NCI-H526 (cell line): Measurements from ENCODE around the gene CORO7.

ENCODE experiments used
- DNase-seq, 2 experiments: peaks; one replicate each; lab custom pipeline; 2025; lab: John Stamatoyannopoulos, UW

CORO7 gene

DNA sequence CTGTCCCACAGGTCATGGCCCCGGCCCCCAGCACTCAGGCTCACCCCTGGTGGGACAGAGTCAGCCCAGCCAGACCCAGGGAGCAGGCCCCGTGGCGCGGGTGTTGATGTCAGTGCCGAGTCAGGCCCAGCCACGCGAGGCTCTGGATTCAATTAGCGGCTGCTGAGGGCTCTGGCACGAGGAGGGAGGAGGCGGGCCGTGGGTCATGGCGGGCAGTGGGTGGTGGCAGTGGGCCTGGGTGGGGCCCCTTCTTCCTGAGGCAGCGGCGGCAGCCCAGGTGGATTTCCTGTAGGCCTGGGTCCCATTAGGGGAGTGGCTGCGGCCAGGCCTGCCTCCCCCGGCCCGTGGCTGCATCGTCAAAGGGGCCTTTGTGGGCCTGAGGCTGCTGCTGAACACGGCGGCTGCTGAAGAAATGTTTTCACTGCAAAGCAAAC, 31.9 kb downstream of the CORO7 start:
- DNase-seq: peak in 1 of 2 experiments; percentile 22

DNA sequence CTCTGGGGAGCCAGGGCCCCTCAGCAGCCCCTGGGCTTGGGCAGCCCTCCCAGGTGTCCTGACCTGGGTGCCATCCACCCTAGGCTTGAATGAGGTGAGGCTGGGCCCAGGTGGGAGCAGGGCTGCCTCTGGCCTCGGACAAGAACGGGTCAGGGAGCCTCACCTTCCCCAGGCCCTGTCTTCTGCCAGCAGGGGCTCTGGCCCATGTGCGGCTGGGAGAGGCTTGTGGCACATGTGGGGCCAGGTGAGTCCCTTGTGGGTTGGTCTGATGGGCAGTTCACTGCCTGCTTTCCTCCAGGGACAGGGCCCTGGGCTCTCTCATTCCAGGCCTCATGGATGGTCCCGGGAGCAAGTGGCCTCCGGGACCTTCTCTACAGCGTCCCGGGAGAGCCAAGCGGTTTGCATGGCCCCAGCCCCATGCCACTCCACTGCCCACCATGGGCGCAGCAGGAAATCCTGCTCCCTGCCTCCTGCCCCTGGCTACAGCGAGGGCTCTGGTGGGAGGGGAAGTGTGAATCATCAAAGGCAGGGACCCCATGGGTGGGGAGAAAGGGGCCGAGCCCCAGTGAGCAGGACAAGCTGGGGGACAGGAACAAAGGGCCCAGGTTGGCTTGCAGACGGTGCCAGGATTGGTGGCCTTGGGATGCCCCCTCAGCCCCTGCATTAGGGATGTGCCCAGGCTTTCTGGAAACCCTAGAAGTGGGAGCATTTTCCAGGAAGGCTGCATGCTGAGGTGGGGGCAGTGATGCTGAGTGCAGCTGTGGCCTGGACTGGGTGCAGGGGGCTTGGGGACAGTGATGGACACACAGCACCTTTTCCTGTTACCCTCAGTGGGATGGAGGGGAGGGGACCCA, 32.6 kb downstream of the CORO7 start:
- DNase-seq: no peak

DNA sequence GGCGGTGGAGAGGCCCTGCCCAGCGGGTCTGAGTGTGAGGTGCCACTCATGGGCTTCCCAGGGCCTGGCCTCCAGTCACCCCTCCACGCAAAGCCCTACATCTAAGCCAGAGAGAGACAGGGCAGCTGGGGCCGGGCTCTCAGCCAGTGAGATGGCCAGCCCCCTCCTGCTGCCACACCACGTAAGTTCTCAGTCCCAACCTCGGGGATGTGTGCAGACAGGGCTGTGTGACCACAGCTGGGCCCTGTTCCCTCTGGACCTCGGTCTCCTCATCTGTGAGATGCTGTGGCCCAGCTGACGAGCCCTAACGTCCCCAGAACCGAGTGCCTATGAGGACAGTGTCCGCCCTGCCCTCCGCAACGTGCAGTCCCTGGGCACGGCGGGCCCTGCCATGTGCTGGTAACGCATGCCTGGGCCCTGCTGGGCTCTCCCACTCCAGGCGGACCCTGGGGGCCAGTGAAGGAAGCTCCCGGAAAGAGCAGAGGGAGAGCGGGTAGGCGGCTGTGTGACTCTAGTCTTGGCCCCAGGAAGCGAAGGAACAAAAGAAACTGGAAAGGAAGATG, 33.5 kb downstream of the CORO7 start:
- DNase-seq: no peak

GRCh38 chr16:4381935-4382794, 34.2 kb downstream of the CORO7 start:
- no peak for DNase-seq

DNA sequence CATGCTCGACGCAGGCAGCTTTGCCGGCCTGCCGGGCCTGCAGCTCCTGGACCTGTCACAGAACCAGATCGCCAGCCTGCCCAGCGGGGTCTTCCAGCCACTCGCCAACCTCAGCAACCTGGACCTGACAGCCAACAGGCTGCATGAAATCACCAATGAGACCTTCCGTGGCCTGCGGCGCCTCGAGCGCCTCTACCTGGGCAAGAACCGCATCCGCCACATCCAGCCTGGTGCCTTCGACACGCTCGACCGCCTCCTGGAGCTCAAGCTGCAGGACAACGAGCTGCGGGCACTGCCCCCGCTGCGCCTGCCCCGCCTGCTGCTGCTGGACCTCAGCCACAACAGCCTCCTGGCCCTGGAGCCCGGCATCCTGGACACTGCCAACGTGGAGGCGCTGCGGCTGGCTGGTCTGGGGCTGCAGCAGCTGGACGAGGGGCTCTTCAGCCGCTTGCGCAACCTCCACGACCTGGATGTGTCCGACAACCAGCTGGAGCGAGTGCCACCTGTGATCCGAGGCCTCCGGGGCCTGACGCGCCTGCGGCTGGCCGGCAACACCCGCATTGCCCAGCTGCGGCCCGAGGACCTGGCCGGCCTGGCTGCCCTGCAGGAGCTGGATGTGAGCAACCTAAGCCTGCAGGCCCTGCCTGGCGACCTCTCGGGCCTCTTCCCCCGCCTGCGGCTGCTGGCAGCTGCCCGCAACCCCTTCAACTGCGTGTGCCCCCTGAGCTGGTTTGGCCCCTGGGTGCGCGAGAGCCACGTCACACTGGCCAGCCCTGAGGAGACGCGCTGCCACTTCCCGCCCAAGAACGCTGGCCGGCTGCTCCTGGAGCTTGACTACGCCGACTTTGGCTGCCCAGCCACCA, 35.1 kb downstream of the CORO7 start:
- DNase-seq: no peak

- DNase-seq: no peak
Measured at GRCh38 chr16:4380119-4381063, 36.0 kb downstream of the CORO7 start.

DNA sequence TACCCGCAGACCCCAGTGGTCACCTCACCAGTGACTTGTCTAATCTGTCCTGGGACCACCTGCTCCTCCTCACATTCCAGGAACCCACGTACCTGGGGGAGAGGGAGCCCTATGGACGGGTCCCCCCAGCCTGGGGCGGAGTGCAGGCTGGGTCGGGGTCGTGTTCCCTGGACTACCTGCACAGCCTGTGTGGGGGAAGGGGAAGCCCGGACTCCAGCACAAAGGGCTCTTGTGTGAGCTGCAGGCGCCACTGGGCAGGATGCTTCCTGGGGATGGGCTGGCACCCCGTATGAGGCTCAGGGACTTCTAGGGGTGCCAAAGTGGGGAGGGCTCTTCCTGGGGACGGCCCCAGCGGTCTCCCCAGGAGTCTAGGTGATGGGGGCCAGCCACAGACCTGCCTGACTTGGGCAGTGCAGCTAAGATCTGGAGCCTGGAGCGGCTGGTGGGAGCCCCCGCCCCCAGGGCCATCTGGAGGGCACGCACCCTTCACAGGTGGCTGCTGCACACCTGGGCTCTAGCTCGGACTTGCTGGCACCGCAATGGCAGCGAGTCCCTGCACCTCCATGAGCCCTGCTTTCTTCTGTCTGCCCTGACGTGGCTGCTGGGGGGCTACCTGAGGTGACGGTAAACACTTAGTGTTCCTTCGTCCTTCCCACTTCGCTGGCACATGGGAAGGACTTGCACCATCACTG, 37.3 kb downstream of the CORO7 start:
- peak in 1 of 2 experiments; percentile 59 for DNase-seq

DNA sequence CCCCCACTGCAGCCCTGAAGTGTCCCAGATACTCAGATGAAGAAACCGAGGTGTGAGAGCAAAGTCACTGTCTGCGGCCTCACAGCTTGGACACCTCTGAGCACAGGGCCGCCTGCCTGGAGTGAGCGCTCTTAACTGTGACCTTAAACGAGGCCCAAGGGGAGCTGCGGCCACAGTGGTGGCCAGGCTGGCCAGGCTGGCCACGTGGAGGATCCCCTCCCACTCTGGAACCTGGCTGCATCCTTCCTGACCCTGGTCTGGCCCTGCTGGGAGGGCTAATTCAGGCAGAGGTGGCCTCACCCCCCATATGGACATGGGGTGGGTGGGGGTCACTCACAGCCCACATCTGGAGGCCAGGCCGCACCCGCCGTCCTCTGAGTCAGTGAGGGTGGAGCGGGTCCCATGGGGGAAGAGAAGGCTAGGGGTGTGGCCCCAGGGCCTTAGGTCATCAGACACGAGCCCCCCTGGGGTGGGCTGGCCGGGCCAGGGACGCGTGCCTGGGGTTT, 38.2 kb downstream of the CORO7 start:
- DNase-seq: no peak

- DNase-seq: no peak
Measured at GRCh38 chr16:4377573-4378154, 38.7 kb downstream of the CORO7 start.

- no peak for DNase-seq
Measured at GRCh38 chr16:4376893-4377572, 39.4 kb downstream of the CORO7 start.

- no peak for DNase-seq
Measured at GRCh38 chr16:4376126-4376892, 40.1 kb downstream of the CORO7 start.

DNA sequence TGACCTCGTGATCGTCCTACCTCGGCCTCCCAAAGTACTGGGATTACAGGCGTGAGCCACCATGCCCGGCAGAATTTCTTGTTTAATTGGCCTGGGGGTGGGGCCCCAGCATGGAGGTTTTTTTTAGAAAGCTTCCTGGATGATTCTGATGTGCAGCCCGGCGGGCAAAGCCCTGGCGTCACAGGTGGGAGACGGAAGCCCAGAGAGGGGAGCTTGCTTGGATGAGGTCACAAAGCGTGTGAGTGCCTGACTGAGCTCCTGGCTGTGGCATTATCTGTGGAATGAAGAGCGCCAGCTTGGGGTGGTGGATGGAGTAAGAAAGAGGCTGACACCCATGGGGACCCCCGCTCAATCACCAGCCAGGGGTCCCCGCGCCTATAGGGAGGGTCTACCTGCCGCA, 40.7 kb downstream of the CORO7 start:
- no peak for DNase-seq

- no peak for DNase-seq
Measured at GRCh38 chr16:4373909-4374742, 42.3 kb downstream of the CORO7 start.

DNA sequence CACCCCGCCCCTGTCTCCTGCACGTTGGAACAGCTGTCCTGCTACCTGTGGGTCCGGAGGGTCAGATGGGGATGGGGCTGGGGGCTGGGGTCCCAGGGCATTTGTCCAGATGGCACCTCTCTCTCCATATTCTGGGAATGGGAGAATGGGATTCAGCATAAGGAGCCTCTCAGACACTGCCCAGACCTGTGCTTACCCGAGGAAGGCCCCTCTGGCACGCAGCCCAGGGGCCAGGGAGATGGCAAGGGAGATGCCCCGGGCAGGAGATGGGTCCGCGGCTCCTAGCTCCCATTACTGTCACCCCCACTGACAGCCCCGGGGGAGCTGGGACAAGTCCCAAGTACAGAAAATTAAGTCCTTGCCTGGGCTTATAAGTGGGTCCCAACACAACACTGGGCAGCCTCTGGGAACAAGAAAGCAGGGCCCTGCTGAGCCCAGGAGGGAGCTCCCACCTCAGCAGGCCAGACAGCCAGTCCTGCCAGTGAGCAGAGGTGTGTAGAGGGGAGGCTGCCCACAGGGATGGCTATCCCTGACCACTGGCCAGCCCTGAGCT, 43.0 kb downstream of the CORO7 start:
- DNase-seq: no peak

DNA sequence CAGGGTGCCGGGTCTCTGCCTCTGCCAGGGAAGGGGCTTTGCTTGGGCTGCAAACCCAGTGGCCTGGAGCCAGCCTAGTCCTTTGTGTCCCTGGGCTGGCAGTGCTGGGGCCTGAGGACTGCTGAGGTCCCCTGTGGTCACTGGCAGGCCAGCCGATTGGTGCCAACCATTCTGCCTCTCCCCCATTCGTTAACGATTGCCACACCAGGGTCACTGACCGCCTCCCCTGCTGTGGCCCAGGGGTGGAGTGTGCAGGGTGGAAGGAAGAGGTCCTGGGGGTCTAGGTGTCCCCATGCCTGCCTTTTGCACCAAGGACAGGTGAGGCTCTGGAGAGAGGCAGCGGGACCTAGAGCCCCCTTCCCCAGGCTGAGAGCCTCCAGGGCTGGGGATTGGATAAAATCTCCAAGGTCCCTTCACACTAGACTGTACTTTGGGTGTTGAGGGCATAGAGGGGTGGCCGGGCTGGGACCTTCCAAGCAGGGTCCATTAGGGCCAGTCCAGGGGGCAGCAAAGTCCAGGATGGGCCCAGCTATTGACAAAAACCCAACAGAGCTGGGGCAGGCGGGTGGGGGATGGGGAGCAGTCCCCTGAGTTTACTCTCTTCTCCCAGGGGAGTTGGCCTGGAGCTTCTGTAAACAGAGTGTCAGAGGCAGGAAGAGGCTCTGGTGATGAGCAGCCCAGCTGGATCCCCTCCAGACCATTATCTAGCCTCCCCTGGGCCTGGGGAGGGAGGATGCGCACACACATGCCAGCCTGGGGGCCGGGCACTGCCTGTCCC, 43.6 kb downstream of the CORO7 start:
- DNase-seq: peak; percentile 60 to 93
